Activated CD8-positive, alpha-beta memory T cell treated with anti-CD3 and anti-CD28 coated beads for 36 hours (primary cell): ENCODE measurements around the gene DUSP8. TPM values are rescaled to one million over a fixed set of nuclear protein-coding genes. Genes with fewer than 3 reads are reported as not detected.

ENCODE experiments used
- CTCF ChIA-PET: fragments of 350-600 bp; sonication (Branson Sonifier 250); formaldehyde crosslinking; loops from one replicate; lab custom pipeline; 2021; ENCODE audit warnings: antibody characterized with exemption; lab: Charles Lee
- POLR2A ChIA-PET: fragments of 350-600 bp; sonication (Branson Sonifier 250); formaldehyde crosslinking; loops from one replicate; lab custom pipeline; 2021; ENCODE audit warnings: antibody characterized with exemption; lab: Charles Lee
- total RNA-seq, 2 experiments: library from RNA; stranded (reverse); gene quantifications; one replicate each; pipeline ENCODE4 v1.2.3, GENCODE V29; 2021

The DUSP8 gene
- total RNA-seq, 2 experiments from 2014 or later, result 1.7 to 2.0 TPM

DNA sequence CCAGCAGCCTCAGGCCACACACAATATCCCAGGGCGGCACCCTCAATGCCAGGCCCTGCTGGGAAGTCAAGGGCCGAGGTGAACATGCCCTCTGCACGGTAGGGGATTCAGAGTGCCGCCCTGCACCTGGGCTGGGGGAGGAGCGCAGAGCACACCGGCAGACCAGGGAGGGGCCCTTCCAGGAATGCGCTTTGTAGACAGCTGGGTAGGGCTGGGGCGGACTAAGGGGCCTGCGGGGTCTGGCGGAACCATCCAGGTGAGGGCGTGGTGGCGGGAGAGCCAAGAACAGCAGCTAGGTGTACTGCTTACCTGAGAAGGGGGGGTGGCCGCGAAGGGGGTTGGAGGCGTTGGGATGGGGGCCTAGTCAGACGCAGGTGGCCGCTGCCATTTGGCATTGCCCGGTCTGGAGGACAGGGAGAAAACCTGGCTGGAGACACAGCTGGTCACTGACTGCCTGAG, 26.0 kb downstream of the DUSP8 start:
- ChIA-PET CTCF (interaction anchor here (0.6 to 4.7 kb wide), 18 partner anchors 8 to 616 kb away, joined by 3 to 79 read pairs (median 5); partner anchors contain the start of genes DUSP8 and KRTAP5-5), POLR2A (interaction anchor here (0.9 kb wide), 1 partner anchor 27 kb away, joined by 5 read pairs; no protein-coding TSS in a partner anchor)

DNA sequence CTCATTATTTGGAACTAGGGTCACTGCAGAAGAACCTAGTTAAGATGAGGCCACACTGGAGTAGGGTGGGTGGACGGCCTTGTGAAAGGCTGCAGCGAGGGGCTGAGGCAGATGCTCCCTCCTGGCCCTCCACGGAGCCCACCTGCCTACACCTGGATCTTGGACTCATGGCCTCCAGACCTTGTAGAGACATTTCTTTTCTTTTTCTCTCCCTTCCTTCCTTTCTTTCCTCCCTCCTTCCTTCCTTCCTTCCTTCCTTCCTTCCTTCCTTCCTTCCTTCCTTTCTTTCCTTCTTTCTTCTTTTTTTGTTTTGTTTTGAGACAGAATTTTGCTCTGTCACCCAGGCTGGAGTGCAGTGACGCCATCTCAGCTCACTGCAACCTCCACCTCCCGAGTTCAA, 26.6 kb downstream of the DUSP8 start:
- ChIA-PET CTCF (interaction anchor here (0.7 kb wide), 2 partner anchors 16 to 255 kb away, joined by 3 to 5 read pairs; no protein-coding TSS in a partner anchor), POLR2A (no interaction called here)

DNA sequence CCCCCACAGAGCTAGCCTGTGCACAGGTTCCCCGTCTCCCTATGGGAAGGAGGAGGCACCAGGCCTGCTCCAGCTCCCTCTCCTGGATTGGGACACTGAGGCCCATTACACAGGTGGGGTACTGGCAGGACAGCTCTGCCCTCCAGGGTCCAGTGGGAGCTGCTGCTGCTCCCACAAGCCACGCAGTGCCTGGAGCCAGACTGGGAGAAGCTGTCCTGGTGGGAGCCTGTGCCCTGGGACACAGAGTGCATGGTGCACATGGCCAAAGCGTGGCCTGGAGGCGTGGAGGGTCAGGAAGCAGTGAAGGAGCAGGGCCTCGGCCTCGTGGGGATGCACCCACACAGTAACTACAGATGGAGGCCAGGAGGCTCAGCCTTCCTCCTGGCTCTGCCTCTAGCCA, 27.5 kb downstream of the DUSP8 start:
- POLR2A ChIA-PET, result interaction anchor here (0.6 kb wide), 1 partner anchor 29 kb away, joined by 3 read pairs; no protein-coding TSS in a partner anchor
- CTCF ChIA-PET, result interaction anchor here (0.9 kb wide), 1 partner anchor 30 kb away, joined by 3 read pairs; no protein-coding TSS in a partner anchor

DNA sequence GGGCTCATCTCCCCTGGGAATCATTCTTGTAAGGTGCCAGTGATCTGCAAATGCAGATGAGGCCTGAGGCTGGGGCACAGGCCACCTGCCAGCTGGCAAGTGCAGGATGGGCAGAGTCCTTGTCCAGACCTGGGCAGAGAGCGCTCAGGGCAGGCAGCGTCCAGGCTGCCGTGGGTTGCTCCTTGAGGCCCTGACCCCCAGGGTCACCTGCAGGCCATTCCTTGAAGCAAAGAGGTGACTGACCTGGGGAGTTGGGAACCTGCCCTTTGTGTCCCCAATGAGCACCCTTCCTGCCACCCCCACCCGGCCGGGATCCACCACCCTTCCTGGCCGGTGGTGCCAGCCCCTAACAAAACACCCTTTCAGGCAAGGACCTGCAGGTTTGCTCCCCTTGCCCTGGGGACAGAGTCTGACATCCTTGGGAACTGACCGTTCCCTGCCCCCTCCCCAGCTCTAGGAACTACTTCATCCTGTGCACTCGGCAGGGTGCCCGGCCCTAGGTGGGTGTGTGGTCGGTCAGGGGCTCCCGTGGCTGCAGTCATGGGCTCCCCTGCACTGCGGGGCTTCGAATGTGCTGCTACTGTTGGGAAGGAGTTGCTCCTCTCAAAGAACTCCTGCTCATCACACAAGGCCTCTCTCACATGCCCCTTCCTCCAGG, 28.3 kb downstream of the DUSP8 start:
- POLR2A ChIA-PET, result no interaction called here
- CTCF ChIA-PET, result no interaction called here

GRCh38 chr11:1542267-1542666, 29.8 kb downstream of the DUSP8 start:
- ChIA-PET POLR2A (no interaction called here), CTCF (no interaction called here)

DNA sequence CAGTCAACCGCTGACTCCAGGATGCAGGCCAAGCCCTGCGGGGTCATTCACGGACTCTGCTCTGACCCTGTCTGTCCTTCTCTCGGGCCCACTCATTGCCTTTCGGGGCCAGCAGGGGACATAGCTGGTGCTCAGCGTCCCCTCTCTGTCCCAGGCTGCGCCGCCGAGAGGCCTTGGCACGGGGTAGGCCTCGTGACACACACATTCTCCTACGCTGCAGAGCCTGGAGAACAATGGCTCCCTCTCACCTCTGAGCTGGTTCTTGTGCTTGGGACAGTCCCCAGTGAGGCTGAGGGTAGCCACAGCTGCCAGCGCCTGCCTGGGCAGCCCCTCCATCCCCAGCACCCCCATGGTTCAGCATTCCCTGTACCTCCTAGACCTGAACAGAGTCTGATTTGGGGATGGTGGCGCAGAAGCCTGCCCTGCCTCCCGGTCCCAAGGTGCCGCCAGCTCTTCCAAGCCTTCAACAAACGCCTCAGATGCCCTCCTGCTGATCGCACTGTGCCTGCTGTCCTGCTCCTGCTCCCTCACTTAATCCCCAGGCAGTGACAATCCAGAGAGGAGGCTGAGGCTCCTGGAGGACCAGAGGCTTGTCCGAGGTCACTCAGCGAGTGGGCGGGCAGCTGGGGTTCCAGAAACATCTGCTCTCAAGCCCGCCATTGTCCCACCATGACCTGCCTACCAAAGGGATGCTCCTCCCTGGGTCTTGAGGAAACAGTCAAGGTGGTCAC, 30.4 kb downstream of the DUSP8 start:
- CTCF ChIA-PET, result interaction anchor here (1.2 kb wide), 1 partner anchor 53 kb away, joined by 4 read pairs; no protein-coding TSS in a partner anchor
- POLR2A ChIA-PET, result no interaction called here

GRCh38 chr11:1540074-1540473, 32.0 kb downstream of the DUSP8 start:
- ChIA-PET POLR2A (no interaction called here), CTCF (no interaction called here)

DNA sequence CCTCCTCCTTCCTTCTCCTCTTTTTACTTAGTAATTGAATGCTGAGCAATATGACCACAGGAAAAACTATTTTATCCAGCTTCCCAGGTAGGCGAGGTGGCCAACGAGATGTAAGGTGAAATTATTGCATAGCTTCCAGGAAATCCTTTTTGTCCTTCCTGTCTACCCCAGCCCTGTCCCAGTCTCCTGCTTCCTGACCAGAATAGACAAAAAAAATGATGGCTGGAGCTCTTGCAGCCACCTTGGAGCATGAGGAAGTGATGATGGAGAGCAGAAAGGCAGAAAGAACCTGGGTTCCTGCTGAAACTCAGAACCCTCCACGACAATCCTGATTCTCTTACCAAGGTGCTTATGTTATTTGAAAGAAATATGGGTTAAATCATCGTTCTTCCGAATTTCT, 33.9 kb downstream of the DUSP8 start:
- ChIA-PET POLR2A (no interaction called here), CTCF (interaction anchor here (1.4 to 2.9 kb wide), 2 partner anchors 9 to 37 kb away, joined by 4 to 12 read pairs; no protein-coding TSS in a partner anchor)

DNA sequence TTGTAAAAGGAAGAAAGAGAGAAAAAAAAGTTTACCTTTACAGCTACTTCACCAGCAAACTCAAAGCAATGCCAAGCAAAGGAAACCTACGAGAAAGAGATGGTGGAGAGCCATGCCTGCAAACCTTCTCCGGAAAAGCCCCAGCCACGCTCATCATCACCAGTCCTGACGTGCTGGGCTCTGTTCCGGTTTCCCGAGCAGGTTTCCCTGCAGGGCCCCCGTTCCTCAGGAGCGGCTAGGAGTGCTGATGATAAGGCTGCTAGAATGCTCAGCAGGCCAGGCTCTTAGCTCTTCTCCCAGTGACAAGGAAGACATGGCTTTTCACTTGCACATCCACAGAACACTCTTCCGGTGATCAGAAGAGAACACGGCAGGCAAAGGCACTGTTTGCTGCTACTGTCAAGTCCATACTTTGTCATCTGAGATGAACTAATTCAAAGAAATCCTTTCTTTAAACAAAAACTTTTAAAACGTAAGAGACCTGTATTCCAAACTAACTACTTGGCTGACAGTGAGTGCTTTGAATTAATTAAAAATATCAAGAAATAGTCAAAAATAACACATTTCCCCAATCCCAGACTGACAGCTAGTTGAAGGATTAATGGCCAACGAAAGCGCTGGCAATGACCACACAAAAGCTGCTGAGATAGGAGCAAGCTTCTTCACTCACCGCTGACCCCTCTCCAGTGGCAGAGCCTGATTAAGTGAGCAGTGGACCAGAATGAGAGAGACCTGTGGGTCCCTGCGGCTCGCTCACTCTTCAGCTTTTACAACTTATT, 35.8 kb downstream of the DUSP8 start:
- POLR2A ChIA-PET, result no interaction called here
- CTCF ChIA-PET, result interaction anchor here (1.1 to 2.9 kb wide), 2 partner anchors 14 to 38 kb away, joined by 5 to 12 read pairs; no protein-coding TSS in a partner anchor

DNA sequence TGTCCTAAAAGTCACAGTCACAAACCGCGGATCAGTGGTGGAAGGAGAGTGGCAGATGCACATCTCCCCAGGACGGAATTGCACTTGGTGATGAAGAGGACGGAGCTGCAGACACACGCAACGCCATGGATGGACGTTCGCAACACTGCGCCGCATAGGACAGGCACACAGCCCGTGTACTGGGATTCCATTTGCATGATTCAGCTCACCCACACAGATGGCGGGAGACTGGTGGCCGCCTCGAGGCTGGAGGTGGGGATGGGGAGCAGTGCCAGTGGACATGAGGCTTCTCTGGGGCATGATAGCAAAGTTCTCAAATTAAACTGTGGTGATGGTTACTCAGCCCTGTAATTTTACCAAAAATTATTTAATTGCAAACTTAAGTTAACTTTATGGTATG, 37.4 kb downstream of the DUSP8 start:
- ChIA-PET CTCF (interaction anchor here (1.4 kb wide), 1 partner anchor 12 kb away, joined by 3 read pairs; no protein-coding TSS in a partner anchor), POLR2A (no interaction called here)

DNA sequence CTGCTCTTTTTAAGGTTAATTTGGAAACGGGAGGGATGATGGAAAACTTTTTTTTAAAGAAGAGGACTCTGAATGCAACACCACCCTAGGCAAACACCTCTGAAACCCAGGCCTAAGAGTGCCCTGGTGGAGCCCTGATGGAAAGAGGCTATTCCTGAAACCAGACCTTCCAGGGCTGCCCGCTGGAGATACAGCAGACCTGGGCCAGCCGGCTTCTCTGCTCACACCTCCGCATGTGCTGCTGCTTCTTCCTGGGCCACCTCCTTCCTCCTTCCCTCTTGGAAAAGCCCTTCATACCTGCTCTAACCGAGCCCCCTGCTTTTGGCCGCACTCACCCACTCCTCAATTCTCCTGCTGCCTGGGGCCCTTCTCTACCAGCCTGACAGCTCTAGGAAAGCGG, 37.9 kb downstream of the DUSP8 start:
- CTCF ChIA-PET, result interaction anchor here (1.4 kb wide), 1 partner anchor 12 kb away, joined by 3 read pairs; no protein-coding TSS in a partner anchor
- POLR2A ChIA-PET, result no interaction called here

DNA sequence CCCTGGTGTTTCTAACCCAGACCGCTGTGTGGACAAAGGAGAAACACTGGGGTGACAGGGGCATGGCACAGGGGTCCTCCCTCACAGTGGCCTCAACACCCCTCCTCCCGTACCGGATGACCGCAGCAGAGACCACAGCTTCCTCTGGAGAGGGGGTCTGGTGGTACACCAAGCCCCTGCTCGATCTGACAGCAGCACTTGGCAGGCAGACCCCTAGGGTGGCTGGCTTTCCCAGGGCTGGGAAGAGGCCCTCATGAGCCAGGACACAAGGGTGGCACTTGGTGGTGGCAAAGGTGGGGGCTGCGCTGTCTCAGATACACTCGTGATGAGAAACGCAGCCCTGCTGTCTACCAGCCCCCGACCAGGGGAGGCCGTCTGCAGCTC, 38.7 kb downstream of the DUSP8 start:
- ChIA-PET CTCF (no interaction called here), POLR2A (no interaction called here)

DNA sequence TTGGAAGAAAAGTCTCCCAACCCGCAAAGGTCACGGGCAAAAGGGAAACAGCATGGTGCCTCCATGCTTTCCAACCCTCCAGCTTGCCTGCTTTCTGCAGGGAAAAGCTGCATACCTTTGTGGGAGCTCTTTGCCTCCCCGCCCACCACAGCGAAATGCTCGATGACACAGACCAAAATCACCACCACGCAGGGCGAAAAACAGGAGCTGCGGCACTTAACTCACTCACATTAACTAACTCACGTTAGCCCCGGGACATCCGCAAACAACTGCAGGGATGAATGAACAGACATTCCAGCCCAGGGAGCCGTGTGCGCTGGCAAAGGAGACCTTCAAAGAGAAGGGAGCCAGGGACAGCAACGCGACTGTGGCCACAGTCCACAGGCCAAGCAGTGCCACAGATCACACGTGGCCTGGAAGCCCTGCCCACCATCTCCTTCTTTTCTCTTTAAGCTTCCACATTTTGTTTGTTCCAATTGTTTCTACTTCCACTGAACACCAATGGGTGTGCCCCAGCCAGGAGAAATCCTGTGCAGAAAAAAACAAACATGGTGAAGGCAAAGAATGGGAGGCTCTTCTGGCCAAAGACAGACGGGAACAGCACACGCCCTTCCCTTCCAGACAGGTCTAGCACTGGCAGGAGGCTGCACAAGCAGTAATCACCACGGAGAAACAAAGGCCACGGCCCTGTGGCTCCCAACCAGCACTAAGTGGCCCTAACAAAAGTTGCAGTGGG, 39.3 kb downstream of the DUSP8 start:
- ChIA-PET CTCF (no interaction called here), POLR2A (no interaction called here)

DNA sequence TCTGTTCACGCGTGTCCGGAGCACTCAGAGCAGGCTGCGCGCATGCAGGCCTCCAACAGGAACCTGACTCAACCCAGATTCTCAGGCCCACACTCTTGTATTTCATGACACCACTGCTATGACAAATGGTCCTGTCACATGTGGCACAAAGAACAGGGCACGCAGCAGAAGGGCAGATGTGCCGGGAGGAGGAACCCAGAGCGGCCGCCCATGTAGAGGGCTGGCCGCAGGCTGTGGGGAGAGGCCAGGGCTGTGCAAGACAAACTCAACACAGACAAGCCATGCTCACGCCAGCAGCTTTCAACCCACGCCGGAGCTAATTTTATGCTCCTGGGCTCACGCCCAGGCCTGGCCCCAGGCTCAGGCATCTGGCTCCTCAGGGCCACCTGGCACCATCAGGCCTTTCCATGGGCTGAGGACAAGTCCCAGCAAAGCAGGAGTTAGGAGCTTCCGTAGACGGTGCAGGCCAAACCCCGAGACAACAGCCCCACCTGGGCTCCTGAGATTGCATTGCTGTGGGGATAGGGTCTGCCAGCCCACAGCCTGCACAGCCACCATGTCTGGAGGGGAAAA, 40.0 kb downstream of the DUSP8 start:
- CTCF ChIA-PET, result no interaction called here

DNA sequence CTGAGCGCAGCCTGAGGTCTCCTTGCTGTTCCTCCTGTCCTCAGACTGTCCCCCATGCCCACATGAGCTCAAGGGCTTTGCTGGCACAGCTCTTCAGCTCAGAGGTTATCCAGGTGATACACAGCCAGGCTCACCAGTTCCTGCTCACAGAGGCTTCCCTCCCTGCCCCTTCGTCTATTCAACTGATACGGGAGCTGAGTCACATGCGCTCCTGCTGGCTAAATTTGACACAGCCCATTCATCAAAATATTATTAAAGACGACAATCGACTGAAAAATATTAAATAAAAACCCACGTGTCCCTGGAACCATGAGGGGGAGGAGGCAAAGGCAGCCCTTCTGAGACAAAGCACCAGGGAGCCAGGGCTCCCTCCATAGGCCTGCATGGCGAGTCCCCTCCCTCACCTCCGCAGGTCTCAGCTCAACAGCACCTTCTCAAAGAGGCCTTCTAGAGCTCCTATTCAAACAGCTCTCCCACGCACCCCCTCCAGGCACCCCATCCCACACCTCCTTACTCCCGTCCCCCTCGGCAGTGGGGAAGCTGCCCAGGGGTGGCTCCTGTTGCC, 40.5 kb downstream of the DUSP8 start:
- POLR2A ChIA-PET, result no interaction called here
- CTCF ChIA-PET, result no interaction called here

More for the DNA sequence above, 40.0 kb downstream of the DUSP8 start:
- POLR2A ChIA-PET, result no interaction called here

DNA sequence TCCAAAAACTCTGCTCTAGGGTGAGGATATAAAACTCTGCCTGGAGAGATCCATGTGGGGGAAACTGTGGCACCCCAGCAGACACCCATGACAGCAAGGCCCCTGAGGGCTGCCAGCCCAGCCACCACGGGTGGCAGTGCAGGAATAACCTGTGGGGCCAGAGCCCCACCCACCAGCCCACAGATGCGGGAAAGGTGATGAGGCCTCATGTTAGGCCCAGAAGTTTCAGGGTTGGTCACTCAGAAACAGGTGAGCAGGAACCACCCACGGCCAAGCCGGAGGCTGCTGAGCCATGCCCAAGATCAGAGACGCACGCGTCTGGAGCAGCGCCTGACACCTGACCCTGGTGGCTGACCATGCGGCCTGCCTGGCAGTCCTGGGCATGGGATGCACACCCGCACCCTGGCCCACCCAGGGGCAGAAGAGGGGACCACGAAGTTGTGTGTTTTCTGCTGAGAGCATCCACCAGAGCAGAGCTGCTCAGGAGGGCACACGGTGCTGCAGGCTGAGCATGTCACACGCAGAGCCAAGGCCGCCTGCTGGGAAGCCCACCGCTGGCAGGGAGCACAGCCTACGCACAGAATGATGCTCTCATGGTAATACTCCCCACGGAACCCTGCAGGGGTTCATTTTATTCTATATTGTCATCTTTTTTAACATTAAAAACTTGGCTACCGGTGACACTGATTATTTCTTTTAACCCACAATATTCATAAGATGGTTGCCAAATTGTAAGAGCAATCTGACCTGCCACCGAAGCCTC, 41.2 kb downstream of the DUSP8 start:
- CTCF ChIA-PET, result interaction anchor here (2.5 kb wide), 1 partner anchor 16 kb away, joined by 8 read pairs; no protein-coding TSS in a partner anchor
- POLR2A ChIA-PET, result no interaction called here

DNA sequence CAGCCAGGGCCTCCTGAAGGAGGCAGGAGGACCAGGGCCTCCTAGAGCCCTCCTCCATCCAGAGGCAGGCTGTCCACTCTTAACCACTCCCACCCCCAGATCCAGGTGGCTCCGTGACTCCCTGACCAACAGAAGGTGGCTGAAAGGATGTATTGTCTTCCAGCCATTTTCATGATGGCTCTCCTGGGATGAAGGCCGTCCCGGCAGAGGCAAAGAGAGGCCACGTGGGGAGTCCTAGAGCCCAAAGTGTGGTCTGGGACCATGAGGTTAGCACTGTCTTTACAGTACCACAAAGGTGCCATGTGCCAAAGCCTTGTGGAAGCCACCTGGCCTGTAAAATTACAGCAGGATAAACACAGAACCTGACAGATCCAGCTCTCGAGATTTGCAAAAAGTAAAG, 42.3 kb downstream of the DUSP8 start:
- ChIA-PET POLR2A (no interaction called here), CTCF (interaction anchor here (0.6 to 2.5 kb wide), 2 partner anchors 14 to 16 kb away, joined by 3 to 8 read pairs; no protein-coding TSS in a partner anchor)
